SKM-1 (cell line): Measurements from ENCODE around the gene YIPF1.

Experiments used
- DNase-seq: peaks from one replicate; lab custom pipeline; 2025; ENCODE audit not compliant: unreplicated experiment; lab: John Stamatoyannopoulos, UW

The YIPF1 gene

GRCh38 chr1:53889304-53890298, at the start of gene YIPF1:
Gene YIPF1, minus strand, starts transcription at chr1:53889797. Its CDS starts 860 bp downstream, at chr1:53888937.
- DNase-seq = peak; percentile 50

GRCh38 chr1:53938136-53938830, 48.7 kb upstream of the YIPF1 start:
- DNase-seq = no peak

GRCh38 chr1:53936430-53936829, 46.8 kb upstream of the YIPF1 start:
- DNase-seq = no peak

- DNase-seq = no peak
Measured at GRCh38 chr1:53934170-53934765, 44.7 kb upstream of the YIPF1 start.

- no peak for DNase-seq
Measured at GRCh38 chr1:53931523-53931922, 41.9 kb upstream of the YIPF1 start.

GRCh38 chr1:53930932-53931331, 41.3 kb upstream of the YIPF1 start:
- no peak for DNase-seq

- DNase-seq = no peak
Measured at GRCh38 chr1:53929246-53929960, 39.8 kb upstream of the YIPF1 start.

GRCh38 chr1:53927376-53927881, 37.8 kb upstream of the YIPF1 start:
- DNase-seq = no peak

- DNase-seq = no peak
Measured at GRCh38 chr1:53919675-53920066, 30.1 kb upstream of the YIPF1 start.

- no peak for DNase-seq
Measured at GRCh38 chr1:53918343-53918742, 28.7 kb upstream of the YIPF1 start.

GRCh38 chr1:53913352-53914033, 23.9 kb upstream of the YIPF1 start:
- no peak for DNase-seq

GRCh38 chr1:53911442-53911841, 21.8 kb upstream of the YIPF1 start:
- DNase-seq = no peak

- no peak for DNase-seq
Measured at GRCh38 chr1:53909946-53910345, 20.3 kb upstream of the YIPF1 start.

GRCh38 chr1:53906121-53906520, 16.5 kb upstream of the YIPF1 start:
- no peak for DNase-seq

GRCh38 chr1:53905509-53905908, 15.9 kb upstream of the YIPF1 start:
- DNase-seq = no peak

- no peak for DNase-seq
Measured at GRCh38 chr1:53902235-53903138, 12.9 kb upstream of the YIPF1 start.

- DNase-seq = no peak
Measured at GRCh38 chr1:53899708-53900107, 10.1 kb upstream of the YIPF1 start.

- DNase-seq = no peak
Measured at GRCh38 chr1:53899206-53899628, 9.6 kb upstream of the YIPF1 start.

- no peak for DNase-seq
Measured at GRCh38 chr1:53896635-53897229, 7.1 kb upstream of the YIPF1 start.
